GM12878 (cell line): ENCODE measurements around the gene CAPN9. TPM values are rescaled to one million over a fixed set of nuclear protein-coding genes. Genes with fewer than 3 reads are reported as not detected.

Source experiments
- ATAC-seq: fragments of 200-7000 bp; cut with Tn5 transposase; 3 replicates; pipeline ENCODE4 v1.9.1; 2020; ENCODE audit warnings: mild to moderate bottlenecking, moderate library complexity
- BruUV-seq: library from RNA; stranded (reverse); fragments of 400-500 nt; replicated peaks from 2 replicates; lab custom pipeline; 2021; lab: Mats Ljungman, UMichigan
- CTCF ChIA-PET: fragments of 300-600 bp; sonication (Branson Sonifier 250); formaldehyde crosslinking; extraction: SDS; loops from one replicate; lab custom pipeline; 2021; ENCODE audit warnings: inconsistent platforms; lab: Yijun Ruan, JAX
- POLR2A ChIA-PET: fragments of 350-600 bp; formaldehyde crosslinking; extraction: SDS; loops from one replicate; lab custom pipeline; 2021; ENCODE audit warnings: inconsistent platforms; lab: Charles Lee
- RAD21 ChIA-PET: fragments of 300-600 bp; sonication (Branson Sonifier 250); formaldehyde crosslinking; loops from one replicate; lab custom pipeline; 2023; ENCODE audit warnings: antibody characterized with exemption; ENCODE audit not compliant: unreplicated experiment; lab: Charles Lee
- SMC1A ChIA-PET: fragments of 300-600 bp; sonication (Branson Sonifier 250); formaldehyde crosslinking; loops from one replicate; lab custom pipeline; 2023; ENCODE audit not compliant: unreplicated experiment, uncharacterized antibody; lab: Charles Lee
- DNase-seq: peaks from one replicate; pipeline ENCODE4 v3.0.0-alpha.2; 2011; ENCODE audit warnings: low read depth, low spot score
- FAIRE-seq: peaks from 3 replicates; lab custom pipeline; 2011; peaks lifted over from hg19 to GRCh38; lab: Jason Lieb, UNC
- H2AFZ ChIP-seq: 2 replicates; pipeline ENCODE4 v1.6.0; 2011; ENCODE audit warnings: low read depth, low read length, control low read depth; ENCODE audit not compliant: control insufficient read depth
- H3K27ac ChIP-seq: 2 replicates; pipeline ENCODE4 v1.5.1; 2011; ENCODE audit warnings: control low read depth; ENCODE audit not compliant: control insufficient read depth, insufficient read depth
- H3K27me3 ChIP-seq, 2 experiments: replicated peaks in 1 of 2; 2 replicates each; pipeline versions ENCODE4 v1.6.0 to v1.6.1; 2011; ENCODE audit warnings: low read length in 1 of 2; ENCODE audit not compliant: control insufficient read depth in 2 of 2, insufficient read depth in 2 of 2
- H3K36me3 ChIP-seq, 2 experiments: 2 replicates each; pipeline ENCODE4 v1.5.1; 2011; ENCODE audit warnings: low read length in 1 of 2; ENCODE audit not compliant: control insufficient read depth in 2 of 2, insufficient read depth in 2 of 2
- H3K4me1 ChIP-seq: 2 replicates; pipeline ENCODE4 v1.6.1; 2011; ENCODE audit warnings: mild to moderate bottlenecking, low read length, moderate library complexity, mixed read lengths; ENCODE audit not compliant: control insufficient read depth, insufficient read depth
- H3K4me2 ChIP-seq: 2 replicates; pipeline ENCODE4 v1.6.0; 2011; ENCODE audit warnings: control low read depth; ENCODE audit not compliant: control insufficient read depth, insufficient read depth
- H3K4me3 ChIP-seq: fragments of 200-600 bp; sonication (generic); 2 replicates; pipeline ENCODE4 v1.5.1; 2016
- H3K79me2 ChIP-seq: 2 replicates; pipeline ENCODE4 v1.6.0; 2011; ENCODE audit warnings: low read length; ENCODE audit not compliant: control insufficient read depth, insufficient read depth
- H3K9ac ChIP-seq: 2 replicates; pipeline ENCODE4 v1.8.0; 2011; ENCODE audit warnings: low read length, control low read depth, mixed read lengths; ENCODE audit not compliant: control insufficient read depth, insufficient read depth
- H3K9me3 ChIP-seq: replicated peaks from 3 replicates; pipeline ENCODE4 v1.5.1; 2011; ENCODE audit warnings: mild to moderate bottlenecking, low read length; ENCODE audit not compliant: control insufficient read depth, insufficient read depth
- H4K20me1 ChIP-seq: 2 replicates; pipeline ENCODE4 v1.6.0; 2011; ENCODE audit not compliant: control insufficient read depth, insufficient read depth
- BCL3 ChIP-seq: IDR thresholded peaks from 2 replicates; pipeline ENCODE4 v1.6.1; 2011; ENCODE audit warnings: borderline replicate concordance, low read depth, mild to moderate bottlenecking, moderate library complexity, low read length; ENCODE audit not compliant: insufficient read depth, poor library complexity, severe bottlenecking
- BMI1 ChIP-seq: fragments of 450-650 bp; IDR thresholded peaks from 2 replicates; pipeline ENCODE4 v1.6.1; 2016; ENCODE audit warnings: mild to moderate bottlenecking, moderate library complexity, borderline replicate concordance
- CTCF ChIP-seq, 3 experiments: IDR thresholded peaks in 2 of 3; conservative IDR thresholded peaks in 1 of 3; 2 replicates each; pipeline ENCODE4 v1.5.1; 2011; ENCODE audit warnings: low read depth in 3 of 3, low read length in 3 of 3, mild to moderate bottlenecking in 3 of 3, control low read depth in 2 of 3, moderate library complexity in 2 of 3, inconsistent platforms in 1 of 3, mixed read lengths in 1 of 3; ENCODE audit not compliant: control insufficient read depth in 2 of 3, insufficient read depth in 1 of 3; ENCODE audit errors: extremely low read depth in 1 of 3
- HDAC2 ChIP-seq: fragments of 200-600 bp; sonication (generic); IDR thresholded peaks from 2 replicates; pipeline ENCODE4 v1.6.1; 2017
- MLLT1 ChIP-seq: fragments of 450-650 bp; IDR thresholded peaks from 2 replicates; pipeline ENCODE4 v1.6.1; 2016; ENCODE audit warnings: mild to moderate bottlenecking
- NFIC ChIP-seq: IDR thresholded peaks from 2 replicates; pipeline ENCODE4 v1.6.1; 2012; ENCODE audit warnings: low read depth, mild to moderate bottlenecking, inconsistent platforms, low read length, moderate library complexity
- RELB ChIP-seq: fragments of 450-650 bp; IDR thresholded peaks from 2 replicates; pipeline ENCODE4 v1.6.1; 2017; ENCODE audit warnings: low read depth, mild to moderate bottlenecking, moderate library complexity
- SMAD1 ChIP-seq: fragments of 450-650 bp; IDR thresholded peaks from 2 replicates; pipeline ENCODE4 v1.6.1; 2018; ENCODE audit warnings: mild to moderate bottlenecking, low read depth; ENCODE audit not compliant: partially characterized antibody
- STAT1 ChIP-seq: fragments of 450-650 bp; conservative IDR thresholded peaks from 2 replicates; pipeline ENCODE4 v1.6.1; 2014; ENCODE audit warnings: antibody characterized with exemption, mild to moderate bottlenecking
- STAT3 ChIP-seq: IDR thresholded peaks from 2 replicates; pipeline ENCODE4 v1.6.1; 2011; ENCODE audit warnings: low read depth, low read length, improper control_type of control experiment
- TBL1XR1 ChIP-seq: IDR thresholded peaks from 2 replicates; pipeline ENCODE4 v1.6.1; 2012; ENCODE audit warnings: low read depth, low read length, improper control_type of control experiment
- TCF3 ChIP-seq: IDR thresholded peaks from 2 replicates; pipeline ENCODE4 v1.6.1; 2012; ENCODE audit warnings: low read depth, mild to moderate bottlenecking, low read length, borderline replicate concordance; ENCODE audit not compliant: insufficient read depth
- WGBS: methylation state at CpG from one replicate; pipeline ENCODE4 v1.1.6; 2016; ENCODE audit warnings: low lambda C conversion rate; ENCODE audit not compliant: insufficient replicate concordance, insufficient coverage; ENCODE audit errors: missing lambda C conversion rate; 5-methylcytosine and 5-hydroxymethylcytosine counted together
- in situ Hi-C: fragments of 300-500 bp; cut with MboI; formaldehyde crosslinking; loops from 9 replicates; pipeline ENCODE4 v1.14.3; 2018; ENCODE audit warnings: mixed read lengths
- intact Hi-C: fragments of 100-400 bp; cut with micrococcal nuclease; formaldehyde crosslinking; loops from one replicate; pipeline ENCODE4 v1.14.2; 2022; ENCODE audit not compliant: unreplicated experiment
- polyA plus RNA-seq, 11 experiments: library from polyadenylated mRNA; depleted of rRNA in 4 of 11; unstranded in 6 of 11; stranded (reverse) in 5 of 11; fragments of >200 nt; fragmentation: Nextera tagmentation in 4 of 11; fragmentation: Illumina TruSeq in 1 of 11; extraction: Ambion mirVana in 4 of 11; extraction: Trizol in 1 of 11; gene quantifications; 1 replicate in 1 of 11; 2 replicates in 10 of 11; pipeline versions ENCODE4 v1.2.1 to v1.2.3, GENCODE V29; 2011 to 2016; ENCODE audit warnings: inconsistent platforms in 2 of 11, missing spikeins in 2 of 11, low read depth in 1 of 11
- total RNA-seq, 4 experiments: library from RNA; depleted of rRNA in 3 of 4; stranded (reverse); fragments of >200 nt in 3 of 4; fragmentation: Illumina TruSeq in 1 of 4; extraction: Trizol in 1 of 4; gene quantifications; 2 replicates each; pipeline versions ENCODE4 v1.2.1 to v1.2.3, GENCODE V29; 2013 to 2021

Gene CAPN9
- total and polyA plus RNA-seq, 10 of the 15 experiments (the other 5 are each of a cell fraction or from before 2014, with no cell fraction given): not detected

GRCh38 chr1:230796626-230797025 is 49.4 kb downstream of the CAPN9 start:
- Histone ChIP-seq H3K4me2 (no peak overlapping the region), H3K27ac (no peak overlapping the region), H3K36me3 (no peaks in the 10 kb centered on the region), H4K20me1 (no peaks in the 10 kb centered on the region), H3K79me2 (no peaks in the 10 kb centered on the region), H2AFZ (no peak overlapping the region), H3K4me3 (no peak overlapping the region), H3K4me1 (no peaks in the 10 kb centered on the region), H3K27me3 (no peaks in the 10 kb centered on the region; a peak in 2 of 4 replicates), H3K9ac (no peak overlapping the region), H3K9me3 (no peaks in the 10 kb centered on the region)
- RAD21 ChIA-PET: no interaction called here
- no peak for TF ChIP-seq TCF3
- TF ChIP-seq STAT1: no peak
- no peak for TF ChIP-seq BCL3
- no peak for TF ChIP-seq HDAC2
- no peak for TF ChIP-seq TBL1XR1
- no peak for TF ChIP-seq RELB
- no peak for TF ChIP-seq NFIC
- TF ChIP-seq CTCF (IDR thresholded peaks at IDR 0.05 in 2 of 3, conservative IDR thresholded peaks at IDR 0.05 in 1 of 3; ENCODE audit: control insufficient read depth in 2 of 3, extremely low read depth in 1 of 3, insufficient read depth in 1 of 3, low read depth in 3 of 3, low read length in 3 of 3): no peak
- TF ChIP-seq STAT3: no peak
- no peak for TF ChIP-seq MLLT1
- TF ChIP-seq BMI1: no peak
- TF ChIP-seq SMAD1: no peak
- SMC1A ChIA-PET: interaction anchor here (1.7 kb wide), 1 partner anchor 15 kb away, joined by 3 read pairs; no protein-coding TSS in a partner anchor
- FAIRE-seq: no peak
- in situ Hi-C loops (no loop called here), intact Hi-C loops (loop anchor here (10.0 kb wide), 1 partner anchor 298 kb away; no protein-coding TSS in a partner anchor)
- POLR2A ChIA-PET: interaction anchor here (0.6 kb wide), 1 partner anchor 205 kb away, joined by 4 read pairs; no protein-coding TSS in a partner anchor
- WGBS: 9% methylated on average over 2 of the region's 2 CpGs
- CTCF ChIA-PET: interaction anchor here (1.6 kb wide), 1 partner anchor 10 kb away, joined by 5 read pairs; no protein-coding TSS in a partner anchor
- BruUV-seq: no TSS peak
- DNase-seq: no peak
- no peak for ATAC-seq
